Right lobe of liver (tissue), 4 donors: ENCODE results near the gene IL22.

Experiments used
- POLR2A ChIP-seq: fragments of 450-650 bp; IDR thresholded peaks from one replicate; pipeline ENCODE4 v1.6.1; 2017; ENCODE audit warnings: antibody characterized with exemption, mild to moderate bottlenecking
- TF ChIP-seq, protein P1 (sequence below), 4 donors: fragments of 200-600 bp in 3 of 4; fragments of 450-650 bp in 1 of 4; IDR thresholded peaks; one replicate each; pipeline versions ENCODE4 v1.5.1 to v1.8.0; 2016 to 2022; ENCODE audit warnings: antibody characterized with exemption in 4 of 4, mild to moderate bottlenecking in 2 of 4
- donor health status: DM: no; HTN: no; CAD: no.
- donor health status: DM: no; HTN: no; CAD: no.
- donor health status: DM: no; HTN: yes; CAD: no.

DNA sequence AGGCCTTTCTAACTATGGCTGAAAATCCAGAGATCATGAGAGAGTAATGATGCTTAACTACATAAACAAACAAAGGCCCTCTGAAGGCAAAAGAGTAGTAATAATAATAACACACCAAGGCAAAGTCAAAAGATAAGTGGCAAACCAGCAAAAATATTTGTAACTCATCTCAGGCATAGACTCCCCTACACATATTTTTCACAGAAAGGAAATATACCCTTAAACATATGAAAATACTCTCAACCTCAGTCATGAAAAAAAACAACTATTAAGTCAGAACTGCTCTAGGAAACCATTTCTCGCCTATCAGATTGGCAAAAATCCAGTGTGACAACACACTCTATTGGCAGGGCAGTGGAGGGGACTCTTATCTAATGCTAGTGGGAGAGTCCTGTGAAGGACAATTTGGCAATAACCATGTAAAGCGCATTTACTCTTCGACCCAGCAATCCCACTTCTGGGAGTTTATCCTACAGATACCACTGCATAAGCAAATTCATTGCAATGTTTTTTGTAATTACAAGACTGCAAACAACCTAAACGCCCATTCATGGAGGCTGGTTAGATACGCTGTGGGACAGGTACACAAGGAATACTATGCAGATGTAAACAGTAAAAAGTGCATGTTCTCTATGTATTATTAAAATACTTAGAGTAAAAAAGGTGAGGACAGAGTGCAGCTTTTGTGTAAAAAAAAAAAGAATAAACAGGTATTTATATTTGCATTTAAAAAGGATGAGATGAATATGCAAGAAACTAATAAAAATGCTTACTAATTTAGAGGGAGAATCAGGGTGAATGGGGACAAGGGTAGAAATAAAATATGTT, 26.0 kb upstream of the IL22 start:
- TF ChIP-seq, protein P1, sequence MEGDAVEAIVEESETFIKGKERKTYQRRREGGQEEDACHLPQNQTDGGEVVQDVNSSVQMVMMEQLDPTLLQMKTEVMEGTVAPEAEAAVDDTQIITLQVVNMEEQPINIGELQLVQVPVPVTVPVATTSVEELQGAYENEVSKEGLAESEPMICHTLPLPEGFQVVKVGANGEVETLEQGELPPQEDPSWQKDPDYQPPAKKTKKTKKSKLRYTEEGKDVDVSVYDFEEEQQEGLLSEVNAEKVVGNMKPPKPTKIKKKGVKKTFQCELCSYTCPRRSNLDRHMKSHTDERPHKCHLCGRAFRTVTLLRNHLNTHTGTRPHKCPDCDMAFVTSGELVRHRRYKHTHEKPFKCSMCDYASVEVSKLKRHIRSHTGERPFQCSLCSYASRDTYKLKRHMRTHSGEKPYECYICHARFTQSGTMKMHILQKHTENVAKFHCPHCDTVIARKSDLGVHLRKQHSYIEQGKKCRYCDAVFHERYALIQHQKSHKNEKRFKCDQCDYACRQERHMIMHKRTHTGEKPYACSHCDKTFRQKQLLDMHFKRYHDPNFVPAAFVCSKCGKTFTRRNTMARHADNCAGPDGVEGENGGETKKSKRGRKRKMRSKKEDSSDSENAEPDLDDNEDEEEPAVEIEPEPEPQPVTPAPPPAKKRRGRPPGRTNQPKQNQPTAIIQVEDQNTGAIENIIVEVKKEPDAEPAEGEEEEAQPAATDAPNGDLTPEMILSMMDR (IDR thresholded peaks at IDR 0.05), result no peak
- no peak for TF ChIP-seq POLR2A
